PC-9 (cell line): ENCODE measurements around the gene IQCH.

Source experiments
- EZH2 ChIP-seq: fragments of 200-600 bp; sonication (generic); IDR thresholded peaks from 2 replicates; pipeline ENCODE4 v1.8.0; 2017; ENCODE audit warnings: antibody characterized with exemption, low read depth
- TF ChIP-seq, protein P1 (sequence below): fragments of 200-600 bp; sonication (generic); conservative IDR thresholded peaks from 2 replicates; pipeline ENCODE4 v1.6.1; 2017; ENCODE audit warnings: mixed run types, antibody characterized with exemption, mild to moderate bottlenecking, moderate library complexity

DNA sequence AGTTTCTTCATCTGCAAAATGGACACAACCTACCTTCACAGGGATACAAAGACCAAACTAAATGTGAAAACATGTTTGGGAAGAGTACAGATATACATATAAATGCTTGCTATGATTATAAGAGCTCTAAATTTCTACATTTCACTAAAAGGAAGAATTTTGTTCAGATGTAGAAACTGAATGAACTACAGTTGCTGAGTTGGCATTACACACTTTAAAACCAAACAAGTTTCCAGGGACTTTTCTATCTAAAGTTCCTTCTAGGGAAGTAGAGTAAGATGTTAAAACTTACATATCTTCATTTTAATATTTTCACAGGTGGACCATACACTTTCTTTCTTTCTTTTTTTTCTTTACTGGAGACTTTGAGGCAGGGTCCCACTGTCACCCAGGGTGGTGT lies 4.8 kb upstream of the IQCH start:
- TF ChIP-seq EZH2 = no peak
- TF ChIP-seq, protein P1, sequence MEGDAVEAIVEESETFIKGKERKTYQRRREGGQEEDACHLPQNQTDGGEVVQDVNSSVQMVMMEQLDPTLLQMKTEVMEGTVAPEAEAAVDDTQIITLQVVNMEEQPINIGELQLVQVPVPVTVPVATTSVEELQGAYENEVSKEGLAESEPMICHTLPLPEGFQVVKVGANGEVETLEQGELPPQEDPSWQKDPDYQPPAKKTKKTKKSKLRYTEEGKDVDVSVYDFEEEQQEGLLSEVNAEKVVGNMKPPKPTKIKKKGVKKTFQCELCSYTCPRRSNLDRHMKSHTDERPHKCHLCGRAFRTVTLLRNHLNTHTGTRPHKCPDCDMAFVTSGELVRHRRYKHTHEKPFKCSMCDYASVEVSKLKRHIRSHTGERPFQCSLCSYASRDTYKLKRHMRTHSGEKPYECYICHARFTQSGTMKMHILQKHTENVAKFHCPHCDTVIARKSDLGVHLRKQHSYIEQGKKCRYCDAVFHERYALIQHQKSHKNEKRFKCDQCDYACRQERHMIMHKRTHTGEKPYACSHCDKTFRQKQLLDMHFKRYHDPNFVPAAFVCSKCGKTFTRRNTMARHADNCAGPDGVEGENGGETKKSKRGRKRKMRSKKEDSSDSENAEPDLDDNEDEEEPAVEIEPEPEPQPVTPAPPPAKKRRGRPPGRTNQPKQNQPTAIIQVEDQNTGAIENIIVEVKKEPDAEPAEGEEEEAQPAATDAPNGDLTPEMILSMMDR = no peak
